ENCODE measurements around the gene SASH1. TPM values are rescaled to one million over a fixed set of nuclear protein-coding genes. Genes with fewer than 3 reads are reported as not detected.
"Not testable (repeated sequence)": the region's sequence is repeated elsewhere in the genome, so short reads cannot be mapped to it uniquely, and the experiment has no call there.

SASH1 gene
- total RNA-seq, 2 experiments from 2014 or later = not detected

- POLR2A ChIA-PET = no interaction called here
- Mint-ChIP-seq H3K27me3 (peaks cover 29% of the 10 kb centered on the region), H3K36me3 (no peaks in the 10 kb centered on the region), H3K4me1 (no peaks in the 10 kb centered on the region), H3K9me3 (peaks cover 12% of the 10 kb centered on the region), H3K27ac (no peak overlapping the region), H3K4me3 (no peak overlapping the region)
- ATAC-seq (ENCODE audit: low read depth) (no peak), DNase-seq (no peak)
Observed at GRCh38 chr6:148583631-148584030, 241.0 kb downstream of the SASH1 start.

DNA sequence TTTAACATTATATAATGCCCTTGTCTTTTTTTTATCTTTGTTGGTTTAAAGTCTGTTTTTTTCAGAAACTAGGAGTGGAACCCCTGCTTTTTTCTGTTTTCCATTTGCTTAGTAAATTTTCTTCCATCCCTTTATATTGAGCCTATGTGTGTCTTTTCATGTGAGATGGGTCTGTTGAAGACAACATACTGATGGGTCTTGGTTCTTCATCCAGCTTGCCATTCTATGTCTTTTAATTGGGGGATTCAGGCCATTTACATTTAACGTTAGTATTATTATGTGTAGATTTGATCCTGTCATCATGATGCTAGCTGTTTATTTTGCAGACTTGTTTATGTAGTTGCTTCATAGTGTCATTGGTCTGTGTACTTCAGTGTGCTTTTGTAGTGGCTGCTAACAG lies 243.0 kb downstream of the SASH1 start:
- H3K27ac Mint-ChIP-seq; H3K4me3 Mint-ChIP-seq; H3K4me1 Mint-ChIP-seq; POLR2A ChIA-PET; DNase-seq; H3K36me3 Mint-ChIP-seq; ATAC-seq (ENCODE audit: low read depth): not testable (repeated sequence)
- Mint-ChIP-seq H3K27me3 (peaks cover 15% of the 10 kb centered on the region), H3K9me3 (peaks cover 12% of the 10 kb centered on the region)

- H3K9me3 Mint-ChIP-seq = peaks cover 7% of the 10 kb centered on the region
- H3K4me3 Mint-ChIP-seq = no peak overlapping the region
- DNase-seq = no peak
- H3K27me3 Mint-ChIP-seq = peaks cover 5% of the 10 kb centered on the region
- ATAC-seq (ENCODE audit: low read depth) = no peak
- no peaks in the 10 kb centered on the region for H3K36me3 Mint-ChIP-seq
- POLR2A ChIA-PET = no interaction called here
- H3K4me1 Mint-ChIP-seq = peaks cover 3% of the 10 kb centered on the region
- no peak overlapping the region for H3K27ac Mint-ChIP-seq
Observed at GRCh38 chr6:148590883-148591282, 248.2 kb downstream of the SASH1 start.

- Mint-ChIP-seq H3K36me3 (no peaks in the 10 kb centered on the region), H3K27ac (no peak overlapping the region), H3K4me1 (peaks cover 3% of the 10 kb centered on the region), H3K4me3 (no peak overlapping the region), H3K9me3 (peaks cover 1% of the 10 kb centered on the region), H3K27me3 (peaks cover 3% of the 10 kb centered on the region)
- no peak for DNase-seq
- POLR2A ChIA-PET = no interaction called here
- ATAC-seq (ENCODE audit: low read depth) = no peak
Observed at GRCh38 chr6:148591656-148592055, 249.0 kb downstream of the SASH1 start.

DNA sequence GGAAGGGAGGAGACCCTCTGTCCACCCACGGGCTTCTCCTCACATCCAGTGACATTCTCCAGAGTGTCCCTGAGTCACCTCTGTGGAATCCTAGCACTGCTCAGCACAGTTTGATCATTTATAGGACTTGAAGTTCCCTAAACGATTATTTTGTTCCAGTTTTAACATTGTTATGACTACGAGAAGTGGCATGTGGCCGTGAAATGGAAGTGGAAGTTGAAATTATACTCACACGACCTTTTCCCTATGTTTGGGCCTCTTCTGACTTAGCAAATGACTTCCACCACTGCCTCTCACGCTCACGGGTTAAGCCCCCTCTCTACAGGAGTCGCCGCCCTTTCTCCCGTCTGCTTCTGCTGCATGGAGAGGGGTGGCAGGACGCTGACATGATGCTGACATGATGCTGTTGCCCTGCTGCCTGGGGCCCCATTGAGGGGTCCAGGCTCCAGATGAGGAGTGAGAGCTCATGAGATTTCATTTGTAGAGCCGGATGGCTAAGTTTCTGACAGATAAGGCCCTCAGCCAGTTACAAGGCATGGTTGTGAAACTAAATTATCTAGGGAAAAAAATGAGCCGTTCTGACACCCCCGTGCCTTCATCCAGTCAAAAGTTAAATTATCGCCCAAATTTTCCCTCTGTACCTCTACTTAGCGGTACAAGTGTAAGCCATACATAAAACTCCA lies 250.6 kb downstream of the SASH1 start:
- Mint-ChIP-seq H3K4me3 (no peak overlapping the region), H3K27ac (no peak overlapping the region), H3K36me3 (no peaks in the 10 kb centered on the region), H3K9me3 (no peaks in the 10 kb centered on the region), H3K4me1 (peaks cover 3% of the 10 kb centered on the region), H3K27me3 (peaks cover 5% of the 10 kb centered on the region)
- ATAC-seq (ENCODE audit: low read depth) = no peak
- POLR2A ChIA-PET = no interaction called here
- DNase-seq = no peak

- ATAC-seq (ENCODE audit: low read depth) = no peak
Observed at GRCh38 chr6:148593813-148594170, 251.2 kb downstream of the SASH1 start.

GRCh38 chr6:148595550-148595949 lies 252.9 kb downstream of the SASH1 start:
- Mint-ChIP-seq H3K27ac (no peak overlapping the region), H3K4me1 (peaks cover under 1% of the 10 kb centered on the region), H3K4me3 (no peak overlapping the region), H3K36me3 (no peaks in the 10 kb centered on the region), H3K27me3 (peaks cover 5% of the 10 kb centered on the region), H3K9me3 (no peaks in the 10 kb centered on the region)
- POLR2A ChIA-PET = no interaction called here
- ATAC-seq (ENCODE audit: low read depth) (no peak), DNase-seq (no peak)

More at GRCh38 chr6:148593813-148594170, 251.2 kb downstream of the SASH1 start:
- Mint-ChIP-seq H3K27ac (no peak overlapping the region), H3K4me1 (peaks cover 3% of the 10 kb centered on the region), H3K27me3 (peaks cover 5% of the 10 kb centered on the region), H3K36me3 (no peaks in the 10 kb centered on the region), H3K4me3 (no peak overlapping the region), H3K9me3 (no peaks in the 10 kb centered on the region)
- no peak for DNase-seq
- POLR2A ChIA-PET = no interaction called here

GRCh38 chr6:148596891-148597455 lies 254.3 kb downstream of the SASH1 start:
- Mint-ChIP-seq H3K36me3 (no peaks in the 10 kb centered on the region), H3K27ac (no peak overlapping the region), H3K27me3 (peaks cover 5% of the 10 kb centered on the region), H3K9me3 (peaks cover under 1% of the 10 kb centered on the region), H3K4me3 (no peak overlapping the region), H3K4me1 (peaks cover under 1% of the 10 kb centered on the region)
- ATAC-seq (ENCODE audit: low read depth) (no peak), DNase-seq (no peak)
- POLR2A ChIA-PET = no interaction called here

DNA sequence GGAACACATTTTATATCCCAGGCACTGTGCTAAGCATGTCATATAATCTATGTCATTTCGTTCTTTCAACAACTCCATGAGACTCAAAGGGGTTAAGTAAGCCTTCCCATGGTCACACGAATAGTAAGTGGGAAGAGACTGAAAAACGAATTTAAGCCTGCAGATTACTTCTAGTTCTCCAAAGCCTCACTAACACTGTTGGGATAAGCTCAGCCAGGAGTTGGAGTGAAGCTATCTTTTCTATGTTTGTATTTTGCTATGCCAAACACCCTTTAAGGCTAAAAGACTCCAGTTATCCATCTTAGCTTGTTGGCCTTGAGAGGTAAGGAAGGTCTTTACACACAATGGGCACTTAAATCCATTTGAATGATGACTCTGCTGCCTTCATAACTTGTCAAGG lies 256.1 kb downstream of the SASH1 start:
- POLR2A ChIA-PET = no interaction called here
- DNase-seq (no peak), ATAC-seq (ENCODE audit: low read depth) (no peak)
- H3K9me3 Mint-ChIP-seq = peaks cover 1% of the 10 kb centered on the region
- no peak overlapping the region for H3K27ac Mint-ChIP-seq
- peaks cover 5% of the 10 kb centered on the region for H3K27me3 Mint-ChIP-seq
- H3K4me1 Mint-ChIP-seq = peaks cover 5% of the 10 kb centered on the region
- no peak overlapping the region for H3K4me3 Mint-ChIP-seq
- H3K36me3 Mint-ChIP-seq = no peaks in the 10 kb centered on the region

DNA sequence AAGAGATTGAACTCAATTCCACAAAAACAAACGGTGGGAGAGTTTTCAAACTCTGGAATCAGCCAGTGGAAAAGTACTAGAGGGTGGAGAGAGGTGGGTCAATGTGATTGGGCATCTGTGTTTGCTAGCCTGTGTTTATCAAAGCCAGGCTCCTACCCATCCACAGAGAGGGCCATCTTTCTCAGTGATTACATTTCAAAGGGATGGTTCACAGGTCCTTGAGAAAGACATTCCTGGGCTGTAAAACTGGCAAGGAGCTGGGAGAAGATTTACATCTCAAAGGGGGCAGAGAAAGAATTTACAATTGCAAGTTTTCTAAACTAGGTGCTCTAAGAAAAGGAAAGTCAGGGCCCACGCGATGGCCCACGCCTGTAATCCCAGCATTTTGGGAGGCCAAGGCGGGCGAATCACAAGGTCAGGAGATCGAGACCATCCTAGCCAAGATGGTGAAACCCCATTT lies 257.4 kb downstream of the SASH1 start:
- Mint-ChIP-seq H3K27me3 (peaks cover 8% of the 10 kb centered on the region), H3K9me3 (peaks cover 1% of the 10 kb centered on the region), H3K27ac (no peak overlapping the region), H3K4me1 (peaks cover 5% of the 10 kb centered on the region), H3K4me3 (no peak overlapping the region), H3K36me3 (no peaks in the 10 kb centered on the region)
- no peak for ATAC-seq (ENCODE audit: low read depth)
- no peak for DNase-seq
- POLR2A ChIA-PET = no interaction called here

All from activated naive CD8-positive, alpha-beta T cell treated with anti-CD3 and anti-CD28 coated beads, Interleukin-2, amount 10 ng/mL, durations not matched to agents 7 days and 5 days (primary cell).